ENCODE measurements around the gene ST8SIA2.

The ST8SIA2 gene

DNA sequence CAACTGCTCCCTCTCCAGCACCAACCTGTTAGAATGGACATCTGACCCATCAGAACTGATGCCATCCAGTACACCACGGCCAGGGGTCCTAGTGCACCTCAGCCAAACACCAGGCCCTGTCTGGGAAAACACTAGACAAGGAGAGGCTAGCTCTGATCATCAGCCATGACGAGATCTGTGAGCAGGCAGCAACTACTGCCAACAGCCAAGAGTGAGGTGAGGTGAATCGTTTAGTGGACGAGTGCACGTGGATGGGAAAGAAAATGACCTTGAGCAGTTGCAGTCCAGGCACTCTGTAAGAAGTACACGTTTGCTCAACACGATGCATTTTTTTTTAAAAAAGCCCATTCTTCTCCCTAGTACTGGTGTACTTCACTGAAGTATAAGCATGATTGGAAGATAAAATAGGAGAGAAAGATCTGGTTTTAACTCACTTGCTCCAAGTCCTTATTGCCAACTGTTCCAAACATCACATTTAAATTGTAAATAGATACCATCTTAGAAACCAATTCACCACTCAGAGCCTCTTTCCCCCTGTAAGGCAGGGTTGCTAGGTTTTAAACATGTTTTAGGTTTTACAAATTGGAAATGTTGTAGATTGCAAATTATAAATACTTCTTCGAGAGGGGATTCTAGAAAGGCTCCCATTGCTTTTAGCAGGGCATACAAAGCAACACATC is 5.7 kb downstream of the ST8SIA2 start:
- no peak for DNase-seq (ENCODE audit: low read depth in 4 of 4, low spot score in 1 of 4)

DNA sequence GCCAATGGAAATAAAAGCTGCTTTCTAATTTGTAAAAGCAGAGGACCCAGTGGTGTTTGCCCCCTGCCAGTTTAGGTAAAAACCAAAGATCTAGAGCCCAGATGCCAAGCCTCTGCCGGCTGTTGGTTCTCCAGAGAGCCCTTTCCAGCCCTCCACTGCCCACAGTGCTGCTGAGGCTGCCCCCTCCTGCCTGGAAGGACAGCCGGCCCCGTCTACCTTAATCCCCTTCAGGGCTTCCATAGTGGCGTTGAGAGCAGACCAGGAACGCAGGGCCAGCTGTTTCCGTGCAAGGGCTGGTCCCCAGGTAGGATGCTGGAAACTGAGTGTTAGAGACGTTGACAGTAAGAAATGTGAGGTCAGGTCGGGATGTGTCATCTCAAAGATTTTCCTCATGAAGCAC is 6.9 kb downstream of the ST8SIA2 start:
- no peak for DNase-seq (ENCODE audit: low read depth in 4 of 4, low spot score in 1 of 4)

DNA sequence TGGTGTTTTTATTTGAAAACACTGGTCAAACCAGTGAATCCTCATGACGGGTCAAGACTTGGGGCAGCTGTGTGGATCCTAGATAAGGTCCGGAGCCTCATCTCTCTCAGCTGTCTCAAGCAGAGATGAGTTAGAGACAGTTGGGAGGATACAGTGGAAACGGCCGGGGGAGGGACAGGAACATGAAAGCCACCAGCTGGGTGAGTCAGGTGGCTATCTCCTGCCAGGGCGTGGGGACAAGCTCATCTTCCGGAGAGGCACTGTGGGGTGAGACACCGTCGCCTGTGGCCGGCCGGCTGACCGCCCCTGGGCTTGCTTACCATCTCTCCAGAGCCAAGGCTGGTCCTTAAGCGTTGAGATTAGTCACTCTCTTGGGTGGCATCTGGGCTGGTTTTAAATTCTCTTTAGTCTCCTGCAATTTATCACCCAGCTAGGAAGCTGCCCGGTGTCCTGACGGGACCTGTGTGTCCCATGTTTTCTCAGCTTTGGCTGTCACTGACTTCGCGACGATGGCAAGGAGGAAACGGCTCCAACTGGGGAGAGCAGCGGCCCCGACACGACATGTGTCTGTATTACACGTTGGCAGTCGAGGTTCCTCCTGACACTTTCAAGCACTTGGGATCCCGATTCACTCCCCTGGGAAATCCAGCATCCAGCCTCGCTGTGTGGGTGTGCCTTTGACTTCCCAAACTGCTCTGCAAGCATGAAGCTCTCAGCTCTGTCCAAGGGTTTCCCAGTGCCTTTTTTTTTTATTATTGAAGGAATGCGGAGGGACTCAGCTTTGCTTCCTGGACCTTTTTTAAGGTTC is 7.5 kb downstream of the ST8SIA2 start:
- no peak for DNase-seq (ENCODE audit: low read depth in 4 of 4, low spot score in 1 of 4)

DNA sequence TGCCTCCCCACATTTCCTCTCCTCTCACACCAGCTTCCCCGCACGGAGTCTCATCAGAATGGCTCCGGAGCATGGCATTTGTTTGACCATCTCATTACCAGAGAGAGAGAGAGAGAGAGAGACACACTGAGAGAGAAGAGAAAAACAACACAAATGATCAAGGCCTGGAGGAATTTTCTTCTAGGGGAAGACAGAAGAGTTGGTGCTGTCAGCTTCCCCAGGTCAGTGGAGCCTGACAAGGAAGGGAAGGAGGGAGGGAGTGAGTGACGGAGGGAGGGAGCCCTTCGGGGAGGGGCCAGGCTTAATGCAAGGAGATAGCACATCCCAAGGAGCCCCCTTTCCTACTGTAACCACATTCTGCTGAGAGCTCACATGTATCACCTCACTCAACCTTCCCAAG is 9.1 kb downstream of the ST8SIA2 start:
- no peak for DNase-seq (ENCODE audit: low read depth in 4 of 4, low spot score in 1 of 4)

DNA sequence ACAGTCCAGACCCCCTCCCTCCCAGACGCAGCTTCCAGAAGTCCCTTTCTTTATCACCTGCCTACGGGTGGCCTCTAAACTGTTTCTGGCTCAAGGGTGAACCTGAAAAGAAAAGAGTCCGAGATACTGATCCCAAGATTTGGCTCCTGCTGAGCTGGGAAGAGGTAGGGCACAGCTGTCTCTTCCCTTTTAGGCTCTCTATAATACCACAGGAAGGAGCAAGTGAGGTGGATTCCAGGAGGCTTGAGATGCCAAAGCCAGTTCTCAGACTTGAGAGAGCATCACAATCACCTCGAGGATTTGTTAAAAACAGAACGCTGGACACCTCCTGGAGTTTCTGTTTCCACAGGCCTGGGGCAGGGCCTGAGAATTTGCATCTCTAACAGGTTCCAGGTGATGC is 12.3 kb downstream of the ST8SIA2 start:
- DNase-seq (ENCODE audit: low read depth in 4 of 4, low spot score in 1 of 4), result no peak

DNA sequence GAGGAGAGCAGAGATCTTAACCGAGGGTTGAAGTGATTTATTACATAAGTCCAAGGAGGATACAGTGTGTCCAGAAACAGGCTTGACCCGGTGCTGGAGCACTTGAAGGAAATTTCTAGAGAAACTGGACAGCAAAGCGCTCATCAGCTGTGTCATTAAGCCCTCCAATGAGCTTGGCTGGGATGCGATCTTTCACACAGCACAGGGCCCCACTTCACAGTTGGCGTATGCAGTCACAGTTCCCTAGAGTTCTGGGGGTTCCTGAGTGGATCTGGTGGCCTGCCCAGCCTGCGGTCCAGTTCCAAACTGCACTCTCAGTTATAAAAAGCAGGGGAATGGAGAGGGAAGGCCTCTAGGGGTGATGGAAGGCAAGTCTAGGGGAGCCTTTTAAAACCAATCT is 13.6 kb downstream of the ST8SIA2 start:
- DNase-seq (ENCODE audit: low read depth in 4 of 4, low spot score in 1 of 4), result no peak

DNA sequence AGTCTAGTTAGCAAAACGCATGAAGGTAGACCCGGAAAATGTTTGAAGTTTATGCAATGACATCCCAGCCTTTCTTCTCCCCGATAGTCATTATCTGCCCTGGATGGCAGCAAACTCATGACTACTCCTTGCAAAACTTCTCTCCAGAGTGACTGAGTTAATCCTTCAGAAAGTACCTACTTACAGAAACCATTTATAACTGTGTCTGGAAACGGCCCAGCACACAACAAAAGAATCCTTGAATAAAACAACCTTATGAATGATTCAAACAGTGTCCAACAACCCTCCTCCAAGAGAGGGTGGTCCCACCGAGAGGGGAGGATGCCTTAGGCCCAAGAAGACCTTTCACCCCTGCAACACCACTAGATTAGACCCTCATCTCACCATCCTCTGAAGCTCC is 14.2 kb downstream of the ST8SIA2 start:
- no peak for DNase-seq (ENCODE audit: low read depth in 4 of 4, low spot score in 1 of 4)

DNA sequence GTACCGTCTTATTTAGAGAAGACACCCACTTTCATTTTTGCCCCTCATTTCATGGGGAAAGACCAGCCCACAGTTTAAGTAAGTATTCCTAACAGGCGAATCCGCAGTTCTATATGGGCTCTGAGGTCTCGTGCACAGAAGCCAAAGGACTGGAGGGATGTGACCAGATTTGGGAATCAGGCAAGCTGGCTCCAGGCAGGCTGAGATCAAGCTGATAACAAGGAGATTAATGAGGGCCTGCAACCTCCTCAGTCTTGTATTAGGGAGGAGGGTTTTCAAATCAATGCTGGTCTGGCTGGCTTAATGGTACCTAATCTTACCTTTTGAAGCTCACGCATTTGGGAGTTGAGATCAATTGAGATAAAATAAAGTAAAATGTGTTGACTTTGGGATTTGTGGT is 15.3 kb downstream of the ST8SIA2 start:
- DNase-seq (ENCODE audit: low read depth in 4 of 4, low spot score in 1 of 4), result no peak

DNA sequence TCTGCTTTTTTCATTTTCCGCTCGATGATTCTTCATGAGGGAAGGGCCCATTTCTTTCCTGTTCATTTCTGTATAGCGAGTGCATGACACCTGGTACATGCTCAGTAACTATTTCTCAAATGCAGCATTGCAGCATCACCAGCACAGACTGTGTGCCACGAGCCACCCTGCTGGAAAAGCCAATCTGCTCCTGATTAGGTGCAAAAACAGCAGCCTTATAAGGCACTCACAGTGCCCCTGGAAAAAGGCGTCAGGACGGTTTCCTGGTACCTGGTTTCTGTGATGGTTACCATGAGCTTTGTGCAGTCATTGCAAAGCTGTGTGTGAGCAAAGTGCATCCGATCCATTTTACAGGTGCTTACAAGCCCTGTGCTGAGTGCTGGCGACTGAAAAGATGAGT is 15.8 kb downstream of the ST8SIA2 start:
- DNase-seq (ENCODE audit: low read depth in 4 of 4, low spot score in 1 of 4), result no peak

DNA sequence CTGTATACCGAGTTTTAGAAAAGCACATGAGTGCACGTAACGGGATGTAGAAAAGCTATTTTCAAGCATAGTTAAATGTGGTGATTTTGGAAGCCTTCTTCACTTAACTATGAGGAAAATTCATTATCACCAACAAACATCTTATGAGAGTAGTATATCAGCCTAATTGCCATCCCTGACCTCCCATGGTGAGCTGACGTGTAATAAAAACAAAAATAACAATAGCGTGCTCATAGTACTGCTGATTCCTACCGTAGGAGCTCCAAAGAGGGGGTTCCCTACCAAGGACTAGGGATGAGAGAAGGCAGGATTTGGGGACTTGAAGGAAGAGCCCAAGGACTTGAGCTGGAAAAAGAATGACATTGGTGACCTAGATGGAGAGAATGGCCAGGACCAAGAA is 16.9 kb downstream of the ST8SIA2 start:
- DNase-seq (ENCODE audit: low read depth in 4 of 4, low spot score in 1 of 4), result no peak

DNA sequence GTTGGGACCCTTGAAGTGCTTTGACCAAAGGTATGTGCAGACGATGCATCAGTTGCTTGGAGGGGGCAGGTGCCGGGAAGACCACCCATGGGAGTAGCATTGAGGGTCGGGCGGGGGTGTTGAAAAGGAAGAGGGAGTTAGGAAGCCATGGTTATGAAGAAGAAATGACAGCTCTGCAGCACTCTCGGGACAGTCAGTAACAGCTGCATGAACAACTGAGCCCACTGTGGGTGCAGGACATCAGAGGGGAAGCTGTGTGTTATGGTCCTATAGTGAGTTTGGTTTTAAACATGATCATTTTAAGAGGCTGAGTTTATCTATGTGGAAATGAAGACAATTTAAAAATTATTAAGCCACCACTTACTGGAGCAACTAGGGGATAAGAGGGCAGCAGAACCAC is 17.6 kb downstream of the ST8SIA2 start:
- no peak for DNase-seq (ENCODE audit: low read depth in 4 of 4, low spot score in 1 of 4)

DNA sequence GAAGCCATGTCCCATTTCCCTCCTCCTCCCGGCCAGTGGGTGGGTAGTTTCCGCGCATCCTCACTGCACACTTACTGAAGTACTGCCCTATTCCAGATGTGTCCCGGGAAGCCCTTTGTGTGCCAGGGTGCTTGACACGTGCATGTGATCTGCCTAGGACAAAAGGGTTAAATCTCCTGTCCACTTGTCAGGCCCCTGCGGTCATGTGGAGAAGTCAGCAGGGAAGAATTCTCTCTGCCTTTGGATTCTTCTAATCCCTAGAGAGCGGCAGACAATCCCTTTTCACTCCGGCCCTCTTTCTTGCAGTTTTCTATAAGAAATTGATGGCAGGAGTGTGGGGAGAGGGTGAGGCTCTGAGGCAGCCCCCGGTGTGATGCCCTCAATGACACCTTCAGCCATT is 19.8 kb downstream of the ST8SIA2 start:
- no peak for DNase-seq (ENCODE audit: low read depth in 4 of 4, low spot score in 1 of 4)

DNA sequence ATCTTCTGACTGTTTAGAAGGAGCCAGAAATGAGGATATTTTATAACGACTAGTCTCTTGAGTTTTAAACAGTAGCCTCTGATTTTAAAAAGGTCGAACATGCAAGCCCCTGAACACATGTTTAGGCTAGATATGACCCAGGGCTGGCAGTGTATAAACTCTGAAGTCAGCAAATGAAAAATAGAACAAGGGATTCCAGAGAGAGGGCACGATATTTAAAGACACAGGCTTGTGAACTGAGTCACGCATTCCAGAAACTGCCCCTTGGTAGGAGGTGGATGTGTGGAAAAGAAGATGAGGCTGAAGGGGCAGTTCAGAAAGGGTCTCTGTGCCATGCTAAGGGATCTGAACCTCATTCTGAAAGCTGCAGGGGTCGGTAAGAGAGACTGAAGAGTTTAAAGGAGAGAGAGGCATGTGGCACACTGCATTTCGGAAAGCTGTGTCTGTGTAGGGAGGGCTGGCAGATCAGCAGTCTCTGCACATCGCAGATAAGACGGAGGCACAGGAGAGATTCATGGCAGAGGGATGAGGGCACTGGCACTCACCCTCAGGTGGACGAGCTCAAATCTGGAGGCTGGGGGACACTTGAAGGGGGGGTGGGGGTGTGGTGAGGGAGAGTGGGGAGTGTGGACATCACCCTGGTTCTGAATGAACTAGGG is 22.1 kb downstream of the ST8SIA2 start:
- DNase-seq (ENCODE audit: low read depth in 4 of 4, low spot score in 1 of 4), result no peak

DNA sequence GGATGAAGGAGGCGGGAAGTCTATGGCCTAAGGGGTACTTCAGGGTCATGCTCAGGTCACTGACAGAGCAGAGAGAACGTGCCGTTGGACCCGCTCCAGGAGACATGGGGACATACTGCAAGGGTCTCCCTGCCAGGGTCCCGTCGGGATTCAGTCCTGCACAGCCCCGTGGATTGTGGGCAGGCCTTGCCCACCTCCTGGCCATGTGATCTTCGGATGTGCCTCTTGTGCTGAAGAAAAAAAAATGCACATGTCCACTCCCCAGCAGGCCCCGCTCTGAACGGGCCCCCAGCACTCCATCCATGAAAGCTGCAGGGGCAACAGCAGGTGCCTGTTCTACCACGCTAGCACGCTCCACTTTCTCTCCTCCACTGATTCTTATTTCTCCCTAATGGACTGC is 22.9 kb downstream of the ST8SIA2 start:
- DNase-seq (ENCODE audit: low read depth in 4 of 4, low spot score in 1 of 4), result no peak

DNA sequence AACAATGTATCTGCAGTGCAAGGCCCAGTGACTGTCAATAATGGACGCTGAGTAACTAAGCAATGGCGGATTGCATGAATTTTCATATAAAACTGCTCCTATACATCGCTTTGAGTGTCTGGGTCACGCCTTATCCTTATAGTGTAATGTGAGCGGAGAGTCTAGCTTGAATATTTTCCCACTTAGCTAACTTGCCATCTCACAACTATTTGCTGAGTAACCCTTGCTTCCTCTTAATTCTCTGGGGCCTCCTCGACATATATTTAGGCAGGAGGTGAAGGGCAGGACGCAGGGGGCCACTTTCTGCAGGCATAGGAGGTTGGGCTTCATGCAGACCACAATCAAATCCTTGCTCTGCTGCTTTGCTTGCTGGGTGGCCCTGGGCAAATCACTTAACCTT is 24.0 kb downstream of the ST8SIA2 start:
- no peak for DNase-seq (ENCODE audit: low read depth in 4 of 4, low spot score in 1 of 4)

DNA sequence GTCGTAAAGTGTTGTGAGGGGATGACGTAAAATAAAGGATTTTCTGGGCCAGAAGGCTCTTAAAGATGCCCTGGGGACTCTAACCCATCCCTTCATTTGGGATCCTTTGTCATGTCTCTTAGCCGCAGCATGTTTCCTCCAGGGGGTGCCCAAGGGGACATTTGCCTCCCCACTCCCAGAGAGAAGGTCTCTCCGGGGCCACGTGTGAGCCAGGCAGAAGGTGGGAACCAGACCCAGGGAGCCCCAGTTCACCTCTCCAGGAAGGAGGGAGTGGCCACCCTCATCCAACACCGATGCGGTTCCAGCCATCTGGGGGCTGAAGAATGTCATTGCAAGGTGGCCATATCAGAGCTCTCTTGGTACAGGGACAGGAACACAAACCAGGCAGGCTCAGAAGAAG is 25.2 kb downstream of the ST8SIA2 start:
- DNase-seq (ENCODE audit: low read depth in 4 of 4, low spot score in 1 of 4), result no peak

DNA sequence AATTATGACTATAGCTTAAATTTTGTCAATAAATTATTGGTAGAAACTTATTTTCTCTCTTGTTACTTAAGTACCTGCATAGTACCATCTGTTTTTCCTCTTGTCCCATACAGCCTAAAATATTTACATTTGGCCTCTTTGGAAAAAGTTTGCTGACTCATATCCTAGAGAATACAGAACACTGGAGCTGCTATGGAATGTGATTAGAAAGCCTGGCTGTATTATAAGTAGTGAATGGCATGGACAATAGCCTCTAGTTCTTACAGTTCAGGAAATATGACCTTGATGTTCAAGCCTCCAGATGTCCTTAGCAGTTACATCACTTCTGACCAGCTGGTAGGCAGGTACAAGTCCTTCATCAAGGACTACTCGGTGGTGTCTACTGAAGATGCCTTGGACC is 28.3 kb downstream of the ST8SIA2 start:
- no peak for DNase-seq (ENCODE audit: low read depth in 4 of 4, low spot score in 1 of 4)

DNA sequence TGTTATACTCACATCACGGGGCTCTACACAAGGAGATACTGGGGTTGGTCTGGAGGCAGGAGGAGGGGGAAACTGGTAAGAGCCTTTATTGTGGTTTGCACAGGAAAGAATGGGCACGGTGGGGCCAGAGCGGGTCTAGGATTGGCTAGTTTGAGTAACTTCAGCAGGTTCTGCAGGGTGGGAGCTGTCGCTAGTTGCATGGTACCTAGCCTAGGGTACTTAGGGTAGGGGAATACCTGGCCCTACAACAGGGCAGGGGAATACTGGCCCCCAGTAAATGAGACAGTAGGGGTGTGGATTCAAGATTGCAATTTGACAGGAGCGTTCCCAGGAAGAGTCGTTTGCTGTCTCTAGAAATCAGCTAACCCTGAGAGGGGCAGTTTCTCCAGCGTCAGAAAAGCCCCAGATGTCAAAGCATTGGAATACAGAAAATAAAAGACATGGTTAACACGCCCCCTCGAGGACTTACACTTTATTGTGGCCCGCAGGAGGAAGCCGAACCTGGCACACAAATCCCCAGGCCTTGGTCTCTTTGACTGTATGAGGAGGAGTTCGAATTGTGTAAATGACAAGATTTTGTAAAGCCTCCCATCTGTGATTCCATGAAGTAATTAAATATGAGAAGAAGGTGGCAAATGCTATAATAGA is 32.0 kb downstream of the ST8SIA2 start:
- DNase-seq (ENCODE audit: low read depth in 4 of 4, low spot score in 1 of 4), result no peak

DNA sequence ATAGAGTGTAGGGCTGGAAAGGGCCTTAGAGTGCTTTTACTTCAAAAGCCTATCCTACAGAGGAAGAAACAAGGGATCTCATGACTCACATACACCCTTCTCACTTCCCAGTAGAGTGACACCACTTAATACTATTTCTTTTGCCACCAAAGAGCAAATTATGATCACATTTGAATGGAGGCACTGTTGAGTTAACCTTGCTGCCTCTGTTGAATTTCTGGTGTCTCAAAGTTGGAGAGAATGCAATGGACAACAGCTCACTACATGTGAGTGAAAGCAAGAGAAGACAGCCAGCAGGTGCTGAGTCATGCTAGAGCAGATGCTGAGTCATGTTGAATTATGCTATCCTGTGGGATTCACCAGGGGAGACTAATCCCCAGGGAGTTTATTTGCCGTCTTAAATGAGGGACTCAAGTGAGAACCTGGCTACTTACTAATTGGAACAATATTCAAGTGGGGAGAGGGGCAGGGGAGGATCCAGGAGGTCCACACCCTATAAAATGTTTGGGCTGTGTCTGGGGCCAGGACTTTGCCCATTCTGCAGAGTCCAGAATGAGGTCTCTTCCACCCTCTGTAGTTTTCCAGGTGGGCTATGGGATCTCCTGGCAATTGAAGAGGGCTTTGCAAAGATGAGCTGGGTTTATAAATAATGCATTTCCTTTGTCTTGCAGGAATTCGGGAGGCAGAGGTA is 35.8 kb downstream of the ST8SIA2 start:
- DNase-seq (ENCODE audit: low read depth in 4 of 4, low spot score in 1 of 4), result no peak

DNA sequence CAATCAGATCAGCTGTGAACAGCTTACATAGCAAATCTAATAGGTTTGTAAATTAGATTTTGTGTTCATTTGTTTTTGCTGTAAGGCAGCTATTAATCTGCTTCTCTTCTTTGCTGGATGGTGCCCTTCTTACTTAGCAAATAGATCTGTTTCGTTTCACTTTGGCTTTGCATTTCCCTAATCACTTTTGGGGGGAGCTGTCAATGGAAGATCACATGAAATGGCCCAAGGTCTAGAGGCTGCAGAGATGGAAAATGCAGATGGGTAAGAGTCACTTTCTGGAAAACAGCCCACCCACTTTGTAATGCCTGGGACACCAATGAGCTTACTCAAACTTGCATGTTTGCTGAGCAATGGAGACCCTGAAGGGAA is 36.4 kb downstream of the ST8SIA2 start:
- no peak for DNase-seq (ENCODE audit: low read depth in 4 of 4, low spot score in 1 of 4)

DNA sequence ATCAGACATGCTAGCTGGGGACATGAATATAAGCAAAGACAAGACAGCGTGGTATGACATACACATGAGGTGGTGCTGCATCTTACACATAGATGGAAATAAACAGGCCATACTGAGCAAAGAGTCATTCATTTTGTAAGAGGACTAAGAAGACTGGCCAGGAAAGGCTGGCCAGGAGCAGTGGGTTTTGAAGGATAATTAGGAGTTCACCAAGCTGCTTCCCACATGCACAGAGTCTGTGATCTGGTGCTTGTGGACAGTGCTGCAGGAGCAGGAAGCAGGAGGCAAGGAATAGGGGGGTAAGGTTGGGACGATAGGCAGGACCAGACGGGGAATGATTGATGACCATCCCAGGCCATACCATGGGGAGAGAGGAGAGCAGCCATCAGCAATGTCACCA is 41.5 kb downstream of the ST8SIA2 start:
- DNase-seq (ENCODE audit: low read depth in 4 of 4, low spot score in 1 of 4), result no peak

Measured in stimulated activated CD4-positive, alpha-beta T cell treated with anti-CD3 and anti-CD28 coated beads, Interleukin-1b, Interleukin-23, amount 100 ng/mL, for 24 hours (primary cell).